ENCODE measurements around the gene TET3.

DNA sequence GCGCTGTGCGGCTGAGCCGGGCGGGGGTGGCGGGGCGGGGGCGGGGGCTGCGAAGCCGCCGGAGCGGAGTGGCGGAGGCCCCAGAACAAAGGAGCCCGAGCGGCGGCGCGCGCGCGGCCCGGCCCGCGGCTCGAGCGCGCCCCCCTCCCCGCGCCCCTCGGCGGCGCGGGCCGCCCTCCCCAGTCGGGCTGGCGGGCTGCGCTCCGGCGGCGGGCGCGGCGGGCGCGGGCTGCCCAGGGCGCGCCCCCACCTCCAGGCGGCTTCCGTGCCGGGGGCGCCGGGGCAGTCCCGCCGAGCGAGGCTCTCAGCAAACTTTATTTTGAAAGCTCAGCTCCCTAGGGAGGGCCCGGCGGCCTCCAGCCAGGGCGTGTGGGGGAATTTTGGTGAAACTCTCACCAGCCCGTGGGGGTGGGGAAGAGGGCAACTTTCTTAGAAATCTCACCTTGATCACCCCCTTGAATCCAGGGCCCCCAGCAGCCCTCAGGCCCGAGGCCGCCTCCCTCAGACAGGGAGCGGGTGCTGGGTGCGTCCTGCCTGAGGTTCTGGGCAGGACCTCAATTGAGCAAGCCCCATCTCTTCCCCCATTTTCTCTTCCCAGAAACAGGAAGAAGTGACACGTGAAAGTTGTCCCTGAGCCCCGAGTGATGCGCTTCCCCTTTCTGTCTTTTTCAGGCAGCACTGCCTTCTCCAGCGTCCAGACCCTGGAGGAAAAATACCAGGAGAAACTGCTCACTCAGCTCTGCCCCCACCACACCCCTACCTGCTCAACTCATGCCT lies 786 bp downstream of the TET3 start:
- TF ChIP-seq POLR2A (IDR thresholded peaks at IDR 0.05; ENCODE audit: low read length) (no peak; the same call in 1 of the 2 replicates), CHD4 (IDR thresholded peaks at IDR 0.05; ENCODE audit: borderline replicate concordance) (no peak), SREBF2 (IDR thresholded peaks at IDR 0.05) (no peak)
- TF ChIP-seq, protein P1, sequence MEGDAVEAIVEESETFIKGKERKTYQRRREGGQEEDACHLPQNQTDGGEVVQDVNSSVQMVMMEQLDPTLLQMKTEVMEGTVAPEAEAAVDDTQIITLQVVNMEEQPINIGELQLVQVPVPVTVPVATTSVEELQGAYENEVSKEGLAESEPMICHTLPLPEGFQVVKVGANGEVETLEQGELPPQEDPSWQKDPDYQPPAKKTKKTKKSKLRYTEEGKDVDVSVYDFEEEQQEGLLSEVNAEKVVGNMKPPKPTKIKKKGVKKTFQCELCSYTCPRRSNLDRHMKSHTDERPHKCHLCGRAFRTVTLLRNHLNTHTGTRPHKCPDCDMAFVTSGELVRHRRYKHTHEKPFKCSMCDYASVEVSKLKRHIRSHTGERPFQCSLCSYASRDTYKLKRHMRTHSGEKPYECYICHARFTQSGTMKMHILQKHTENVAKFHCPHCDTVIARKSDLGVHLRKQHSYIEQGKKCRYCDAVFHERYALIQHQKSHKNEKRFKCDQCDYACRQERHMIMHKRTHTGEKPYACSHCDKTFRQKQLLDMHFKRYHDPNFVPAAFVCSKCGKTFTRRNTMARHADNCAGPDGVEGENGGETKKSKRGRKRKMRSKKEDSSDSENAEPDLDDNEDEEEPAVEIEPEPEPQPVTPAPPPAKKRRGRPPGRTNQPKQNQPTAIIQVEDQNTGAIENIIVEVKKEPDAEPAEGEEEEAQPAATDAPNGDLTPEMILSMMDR (IDR thresholded peaks at IDR 0.05), result no peak
